GM23338 (cell line): ENCODE results near the gene ORAI3. TPM values are rescaled to one million over a fixed set of nuclear protein-coding genes. Genes with fewer than 3 reads are reported as not detected.

Source experiments
- ATAC-seq: fragments of 200-7000 bp; cut with Tn5 transposase; 3 replicates; pipeline ENCODE4 v1.9.1; 2020
- DNase-seq: peaks from one replicate; pipeline ENCODE4 v3.0.0-alpha.2; 2015; ENCODE audit warnings: low spot score
- H2AFZ ChIP-seq: fragments of 200-600 bp; sonication (generic); 2 replicates; pipeline ENCODE4 v1.8.0; 2016; ENCODE audit warnings: antibody characterized with exemption, mild to moderate bottlenecking, moderate library complexity
- H3F3A ChIP-seq: fragments of 200-600 bp; sonication (generic); replicated peaks from 2 replicates; pipeline ENCODE4 v1.8.0; 2017; ENCODE audit warnings: antibody characterized with exemption, mixed run types, low read depth
- H3K27ac ChIP-seq: fragments of 200-600 bp; sonication (generic); 2 replicates; pipeline ENCODE4 v1.6.1; 2016; ENCODE audit warnings: low read depth
- H3K27me3 ChIP-seq: fragments of 200-600 bp; sonication (generic); 2 replicates; pipeline ENCODE4 v1.8.0; 2016; ENCODE audit warnings: mild to moderate bottlenecking, mixed run types, moderate library complexity; ENCODE audit not compliant: insufficient read depth
- H3K36me3 ChIP-seq: fragments of 200-600 bp; sonication (generic); 2 replicates; pipeline ENCODE4 v1.8.0; 2016; ENCODE audit warnings: mild to moderate bottlenecking; ENCODE audit not compliant: insufficient read depth
- H3K4me1 ChIP-seq: fragments of 200-600 bp; sonication (generic); 2 replicates; pipeline ENCODE4 v1.8.0; 2016; ENCODE audit warnings: mild to moderate bottlenecking, moderate library complexity; ENCODE audit not compliant: insufficient read depth
- H3K4me2 ChIP-seq: fragments of 200-600 bp; sonication (generic); 2 replicates; pipeline ENCODE4 v1.7.1; 2017; ENCODE audit warnings: mixed run types
- H3K4me3 ChIP-seq: fragments of 200-600 bp; sonication (generic); 2 replicates; pipeline ENCODE4 v1.6.1; 2016; ENCODE audit warnings: mixed run types
- H3K79me2 ChIP-seq: fragments of 200-600 bp; sonication (generic); replicated peaks from 2 replicates; pipeline ENCODE4 v1.8.0; 2017; ENCODE audit warnings: mild to moderate bottlenecking; ENCODE audit not compliant: insufficient read depth
- H3K9me2 ChIP-seq: fragments of 200-600 bp; sonication (generic); 2 replicates; pipeline ENCODE4 v1.8.0; 2017; ENCODE audit not compliant: insufficient read depth
- H4K20me1 ChIP-seq: fragments of 200-600 bp; sonication (generic); replicated peaks from 2 replicates; pipeline ENCODE4 v1.8.0; 2017; ENCODE audit warnings: mild to moderate bottlenecking; ENCODE audit not compliant: insufficient read depth
- H3K27ac Mint-ChIP-seq: 2 replicates; pipeline ENCODE4 v1.8.0; 2020; ENCODE audit warnings: inconsistent platforms, mild to moderate bottlenecking, moderate library complexity, mixed read lengths
- H3K27me3 Mint-ChIP-seq: 3 replicates; pipeline ENCODE4 v1.8.0; 2022; ENCODE audit warnings: low read depth, mild to moderate bottlenecking, moderate library complexity, mixed read lengths, inconsistent platforms; ENCODE audit not compliant: insufficient read depth, poor library complexity
- H3K36me3 Mint-ChIP-seq: 3 replicates; pipeline ENCODE4 v1.8.0; 2021; ENCODE audit warnings: low read depth, mild to moderate bottlenecking, inconsistent platforms, moderate library complexity, mixed read lengths
- H3K4me1 Mint-ChIP-seq: 3 replicates; pipeline ENCODE4 v1.8.0; 2020; ENCODE audit warnings: mild to moderate bottlenecking, inconsistent platforms, mixed read lengths
- H3K4me3 Mint-ChIP-seq: 3 replicates; pipeline ENCODE4 v1.8.0; 2021; ENCODE audit warnings: moderate library complexity, mild to moderate bottlenecking, inconsistent platforms, mixed read lengths
- H3K9me3 Mint-ChIP-seq: 3 replicates; pipeline ENCODE4 v1.8.0; 2020; ENCODE audit warnings: moderate library complexity, mild to moderate bottlenecking, inconsistent platforms, mixed read lengths
- CREB1 ChIP-seq: fragments of 250-450 bp; sonication (Bioruptor Pico); IDR thresholded peaks from 2 replicates; pipeline ENCODE4 v1.5.0; 2020; ENCODE audit warnings: low read depth, mild to moderate bottlenecking, moderate library complexity
- ETS1 ChIP-seq: IDR thresholded peaks from 2 replicates; pipeline ENCODE4 v1.6.1; 2016; ENCODE audit warnings: antibody characterized with exemption
- NANOG ChIP-seq: IDR thresholded peaks from 2 replicates; pipeline ENCODE4 v1.6.1; 2016; ENCODE audit warnings: antibody characterized with exemption, borderline replicate concordance
- POLR2AphosphoS5 ChIP-seq: IDR thresholded peaks from 2 replicates; pipeline ENCODE4 v1.6.1; 2016; ENCODE audit warnings: antibody characterized with exemption, low read depth
- STAT1 ChIP-seq: IDR thresholded peaks from one replicate; pipeline ENCODE4 v1.6.1; 2016; ENCODE audit warnings: antibody characterized with exemption; ENCODE audit not compliant: unreplicated experiment
- ZNF462 ChIP-seq: fragments of 250-450 bp; sonication (Bioruptor Pico); IDR thresholded peaks from 2 replicates; pipeline ENCODE4 v1.5.0; 2020; ENCODE audit warnings: mild to moderate bottlenecking, moderate library complexity
- polyA plus RNA-seq: library from polyadenylated mRNA; unstranded; fragments of >200 nt; fragmentation: Nextera tagmentation; extraction: Ambion mirVana; gene quantifications from 2 replicates; pipeline ENCODE4 v1.2.1, GENCODE V29; 2016
- total RNA-seq: library from RNA; depleted of rRNA; stranded (reverse); fragments of >200 nt; shearing (Covaris generic); gene quantifications from 2 replicates; pipeline ENCODE4 v1.2.3, GENCODE V29; 2014

ORAI3 gene
- total and polyA plus RNA-seq, 2 experiments from 2014 or later, result 6.9 to 15.9 TPM

- TF ChIP-seq ZNF462 (CRISPR knock-in tag), result no peak
Measured at GRCh38 chr16:30961384-30961783, 12.5 kb downstream of the ORAI3 start (continued).

- Mint-ChIP-seq H3K4me1 (peaks cover 1% of the 10 kb centered on the region; the same call in 2 of the 3 replicates), H3K36me3 (peaks cover 90% of the 10 kb centered on the region), H3K4me3 (no peak overlapping the region), H3K27me3 (peaks cover 3% of the 10 kb centered on the region), H3K9me3 (no peaks in the 10 kb centered on the region), H3K27ac (no peak overlapping the region)
- Histone ChIP-seq H3K9me2 (no peaks in the 10 kb centered on the region), H3K4me2 (no peak overlapping the region), H4K20me1 (peaks cover 31% of the 10 kb centered on the region), H3K27ac (no peak overlapping the region), H3F3A (peaks cover 12% of the 10 kb centered on the region; the same call in 1 of the 2 replicates), H3K4me3 (no peak overlapping the region), H3K79me2 (peaks cover 31% of the 10 kb centered on the region), H3K27me3 (no peaks in the 10 kb centered on the region), H2AFZ (no peak overlapping the region), H3K36me3 (peaks cover 55% of the 10 kb centered on the region), H3K4me1 (no peaks in the 10 kb centered on the region)
- DNase-seq (no peak), ATAC-seq (no peak)
- TF ChIP-seq ZNF462 (CRISPR knock-in tag), result no peak
- TF ChIP-seq POLR2AphosphoS5, result no peak
- no peak for TF ChIP-seq NANOG
- no peak for TF ChIP-seq ETS1
- TF ChIP-seq STAT1, result no peak
- TF ChIP-seq CREB1 (CRISPR knock-in tag), result no peak
Measured at GRCh38 chr16:30963925-30964511, 15.2 kb downstream of the ORAI3 start.
